EH (cell line): ENCODE results near the gene XG.
"Not testable (repeated sequence)": the region's sequence is repeated elsewhere in the genome, so short reads cannot be mapped to it uniquely, and the experiment has no call there.

Experiments used
- DNase-seq: peaks from one replicate; pipeline ENCODE4 v3.0.0-alpha.2; 2015; ENCODE audit warnings: low read depth

Gene XG

DNA sequence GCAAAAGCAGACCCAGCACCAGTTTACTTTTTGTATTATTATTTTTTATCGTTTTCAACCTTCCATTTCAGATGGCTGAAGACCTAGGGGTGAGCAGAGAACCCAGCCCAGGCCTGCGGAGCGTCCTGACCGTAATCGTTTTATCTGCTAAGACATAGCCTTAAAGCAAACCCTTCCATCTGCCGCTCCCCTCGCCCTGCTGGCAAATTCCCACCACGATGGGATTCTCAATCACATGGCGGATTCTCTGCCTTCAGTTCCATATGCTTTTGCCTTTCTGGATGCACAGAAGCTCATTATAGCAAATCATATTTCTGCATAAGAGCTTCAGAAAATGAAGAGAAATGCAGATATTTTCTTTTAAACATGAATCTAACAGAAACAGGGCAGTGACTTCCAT, 18.6 kb upstream of the XG start:
- no peak for DNase-seq

DNA sequence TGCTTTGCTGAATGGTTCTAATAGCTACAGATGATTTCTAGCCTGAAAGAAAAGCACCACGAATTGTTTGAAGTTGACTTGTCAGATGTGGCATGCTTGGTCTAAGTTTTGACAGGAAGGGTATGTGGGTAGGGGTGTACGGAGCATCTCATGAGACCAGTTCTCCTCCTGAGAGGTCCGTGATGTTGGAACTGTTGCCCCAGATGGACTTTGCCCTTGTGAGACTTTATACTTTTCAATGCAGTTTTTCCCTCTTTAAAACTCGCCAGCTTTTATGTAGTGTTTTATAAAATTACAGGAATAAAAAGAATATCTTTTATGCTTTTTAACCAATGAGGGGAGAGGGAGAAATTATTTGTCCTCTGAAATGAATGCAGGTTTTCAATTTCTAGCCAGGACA, 16.6 kb upstream of the XG start:
- no peak for DNase-seq

DNA sequence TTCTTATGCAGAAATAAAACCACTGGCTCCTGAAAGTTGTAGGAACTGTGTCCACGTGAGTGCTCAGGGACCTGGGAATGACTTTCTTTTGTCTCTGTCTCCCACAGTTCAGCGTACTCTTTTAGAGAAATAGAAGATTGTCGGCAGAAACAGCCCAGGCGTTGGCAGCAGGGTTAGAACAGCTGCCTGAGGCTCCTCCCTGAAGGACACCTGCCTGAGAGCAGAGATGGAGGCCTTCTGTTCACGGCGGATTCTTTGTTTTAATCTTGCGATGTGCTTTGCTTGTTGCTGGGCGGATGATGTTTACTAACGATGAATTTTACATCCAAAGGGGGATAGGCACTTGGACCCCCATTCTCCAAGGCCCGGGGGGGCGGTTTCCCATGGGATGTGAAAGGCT, 11.2 kb upstream of the XG start:
- no peak for DNase-seq

DNA sequence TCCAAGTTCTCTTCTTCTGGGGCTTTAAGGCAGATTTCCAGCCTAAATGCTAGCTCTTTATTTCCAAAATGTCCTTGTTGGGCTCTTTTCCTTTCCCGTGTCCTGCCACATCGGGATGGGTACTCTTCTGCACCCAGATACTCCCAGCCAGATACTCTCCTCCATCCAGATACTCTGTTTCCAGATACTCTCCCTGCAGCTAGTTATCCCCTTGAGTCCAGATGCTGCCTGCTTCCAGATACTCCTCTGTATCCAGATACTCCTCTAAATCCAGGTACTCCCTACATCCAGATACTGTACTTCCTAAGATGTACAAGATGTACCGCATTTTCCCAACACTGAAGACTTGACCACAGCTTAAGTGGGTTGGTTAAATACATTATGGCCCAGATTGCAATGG, 10.5 kb upstream of the XG start:
- DNase-seq = no peak

DNA sequence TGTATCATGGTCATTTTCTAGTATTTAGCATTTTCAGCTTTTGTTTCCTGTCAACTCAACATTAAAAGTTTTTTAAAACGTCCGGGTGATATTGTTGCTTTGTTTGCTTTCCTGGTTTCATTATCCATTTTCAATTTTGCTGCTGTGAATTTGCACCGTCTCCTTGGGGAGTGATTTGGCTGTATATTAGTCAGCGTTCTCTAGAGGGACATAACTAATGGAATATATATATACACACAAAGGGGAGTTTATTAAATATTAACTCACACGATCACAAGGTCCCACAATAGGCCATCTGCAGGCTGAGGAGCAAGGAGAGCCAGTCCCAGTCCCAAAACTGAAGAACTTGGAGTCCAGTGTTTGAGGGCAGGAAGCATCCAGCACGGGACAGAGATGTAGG, 5.6 kb upstream of the XG start:
- not testable (repeated sequence) for DNase-seq

DNA sequence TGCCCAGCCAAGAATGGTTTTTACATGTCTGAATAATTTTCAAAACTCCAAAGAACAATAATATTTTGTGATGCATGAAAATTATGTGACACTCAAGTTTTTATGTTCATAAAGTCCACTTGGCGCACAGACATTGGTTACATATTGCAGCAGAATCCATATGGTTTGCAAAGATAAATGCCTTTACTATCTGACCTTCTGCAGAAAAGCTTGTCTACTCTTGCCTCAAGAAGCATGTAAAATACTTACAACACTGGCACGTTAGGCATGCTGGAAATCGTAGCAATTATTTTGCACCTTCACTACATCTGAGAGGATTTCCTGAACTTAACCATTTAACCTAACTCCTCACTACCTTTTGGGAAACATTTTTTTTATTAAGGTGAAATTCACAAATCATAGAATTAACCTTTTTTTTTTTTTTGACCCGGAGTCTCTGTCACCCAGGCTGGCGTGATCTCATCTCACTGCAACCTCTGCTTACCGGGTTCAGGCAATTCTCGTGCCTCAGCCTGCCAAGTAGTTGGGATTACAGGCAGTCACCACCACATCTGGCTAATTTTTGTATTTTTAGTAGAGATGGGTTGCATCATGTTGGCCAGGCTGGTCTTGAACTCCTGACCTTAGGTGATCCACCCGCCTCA, 3.5 kb upstream of the XG start:
- DNase-seq = no peak

DNA sequence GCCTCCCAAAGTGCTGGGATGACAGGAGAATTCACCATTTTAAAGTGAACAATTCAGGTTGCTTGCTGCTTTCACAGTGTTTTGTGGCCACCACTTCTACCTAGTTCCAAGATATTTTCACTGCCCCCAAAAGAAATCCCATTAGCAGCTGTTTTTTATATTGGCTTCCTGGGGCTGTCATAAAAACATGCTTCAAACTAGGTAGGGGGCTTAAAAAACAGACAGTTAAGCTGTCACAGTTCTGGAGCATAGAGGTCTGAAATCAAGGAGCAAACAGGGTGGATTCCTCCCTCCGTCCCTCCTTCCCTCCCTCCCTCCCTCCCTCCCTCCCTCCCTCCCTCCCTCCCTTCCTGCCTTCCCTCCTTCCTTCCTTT, 3.0 kb upstream of the XG start:
- DNase-seq = no peak

DNA sequence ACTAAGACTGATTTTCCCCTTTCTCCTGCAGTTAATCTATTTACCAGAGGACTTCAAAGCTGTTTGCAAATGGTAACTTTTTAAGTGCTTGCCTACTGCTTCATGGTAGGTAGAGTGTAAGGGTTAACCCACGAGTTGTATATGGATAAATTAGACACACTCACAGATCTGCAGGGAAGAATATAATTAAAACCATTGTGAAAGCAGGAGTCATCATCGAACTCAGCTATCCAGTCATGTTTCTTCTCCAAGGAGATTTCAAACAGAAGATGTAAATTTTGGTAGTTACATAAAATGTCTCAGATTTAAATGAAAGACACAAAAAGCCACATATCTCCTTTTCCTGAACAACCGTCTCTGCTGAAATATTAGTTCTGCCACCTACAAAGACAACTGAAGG, 549 bp upstream of the XG start:
- peak; percentile 39 for DNase-seq

DNA sequence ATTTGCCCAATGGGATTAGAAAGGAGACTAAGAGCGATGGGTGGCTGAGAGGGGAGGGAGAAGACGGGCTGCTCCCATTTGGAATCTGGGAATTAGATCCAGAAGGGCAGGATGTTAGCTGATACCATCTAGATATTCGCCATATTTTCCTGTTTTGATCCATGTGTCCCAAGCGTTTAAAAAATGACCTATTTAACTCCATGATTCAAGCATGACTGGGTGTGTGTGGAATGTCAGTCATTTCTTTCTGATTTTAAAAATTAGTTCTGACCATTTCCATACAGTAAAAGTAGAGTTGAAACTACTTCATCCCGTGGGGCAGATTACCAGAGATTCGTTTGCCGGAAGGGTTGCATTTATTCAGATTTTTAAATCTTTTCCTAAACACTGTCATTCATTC, 601 bp downstream of the XG start:
- peak; percentile 75 for DNase-seq

DNA sequence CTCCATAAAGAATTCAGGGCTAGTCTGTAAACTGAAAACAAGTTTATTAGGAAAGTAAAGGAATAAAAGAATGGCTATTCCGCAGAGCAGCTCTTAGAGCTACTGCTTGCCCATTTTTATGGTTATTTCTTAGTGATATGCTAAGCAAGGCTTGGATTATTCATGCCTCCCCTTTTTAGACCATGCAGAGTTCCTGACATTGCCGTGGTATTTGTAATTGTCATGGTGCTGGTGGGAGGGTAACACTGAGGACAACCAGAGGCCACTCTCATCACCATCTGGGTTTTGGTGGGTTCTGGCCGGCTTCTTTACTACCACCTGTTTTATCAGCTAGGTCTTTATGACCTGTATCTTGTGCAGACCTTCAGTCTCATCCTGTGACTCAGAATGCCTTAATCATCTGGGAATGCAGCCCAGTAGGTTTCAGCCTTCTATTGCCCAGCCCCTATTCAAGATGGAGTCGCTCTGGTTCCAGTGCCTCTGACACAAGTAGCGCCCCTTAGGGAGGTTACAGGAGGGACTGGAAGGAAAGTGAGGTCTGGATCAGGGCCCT, 3.4 kb downstream of the XG start:
- DNase-seq = peak; percentile 29

DNA sequence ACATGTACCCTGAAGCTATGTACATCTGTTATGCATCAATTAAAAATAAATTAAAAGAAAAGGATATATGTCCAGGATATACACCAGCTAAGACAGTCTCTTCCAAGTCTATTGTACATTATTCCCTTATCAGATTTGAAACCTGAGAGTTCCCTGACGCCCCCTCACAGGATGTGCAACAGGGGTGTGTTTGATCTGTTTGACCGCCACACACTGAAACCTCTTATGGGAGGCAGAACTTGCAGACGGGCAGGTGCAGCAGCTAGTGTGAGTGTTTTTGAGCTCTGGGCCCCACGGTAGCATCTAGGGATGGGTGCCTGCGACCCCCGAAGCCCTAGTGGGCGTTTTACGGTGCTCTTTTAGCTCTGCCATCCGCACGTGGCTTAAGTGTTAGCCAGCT, 4.7 kb downstream of the XG start:
- DNase-seq = no peak

DNA sequence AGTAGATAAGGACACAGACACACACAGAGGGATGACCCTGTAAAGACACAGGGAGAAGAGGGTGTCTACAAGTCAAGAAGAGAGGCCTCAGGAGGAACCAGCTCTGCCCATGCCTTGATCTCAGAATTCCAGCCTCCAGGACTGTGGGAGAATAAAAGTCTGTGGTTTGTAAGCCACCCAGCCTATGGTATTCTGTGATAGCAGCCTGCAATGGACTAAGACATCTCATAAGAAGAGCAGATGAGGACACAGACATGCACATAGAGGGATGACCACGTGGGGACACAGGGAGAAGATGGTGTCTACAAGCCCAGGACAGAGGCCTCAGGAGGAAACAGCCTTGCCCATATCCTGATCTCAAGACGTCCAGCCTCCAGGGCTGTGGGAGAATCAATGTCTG, 9.4 kb downstream of the XG start:
- DNase-seq = no peak

DNA sequence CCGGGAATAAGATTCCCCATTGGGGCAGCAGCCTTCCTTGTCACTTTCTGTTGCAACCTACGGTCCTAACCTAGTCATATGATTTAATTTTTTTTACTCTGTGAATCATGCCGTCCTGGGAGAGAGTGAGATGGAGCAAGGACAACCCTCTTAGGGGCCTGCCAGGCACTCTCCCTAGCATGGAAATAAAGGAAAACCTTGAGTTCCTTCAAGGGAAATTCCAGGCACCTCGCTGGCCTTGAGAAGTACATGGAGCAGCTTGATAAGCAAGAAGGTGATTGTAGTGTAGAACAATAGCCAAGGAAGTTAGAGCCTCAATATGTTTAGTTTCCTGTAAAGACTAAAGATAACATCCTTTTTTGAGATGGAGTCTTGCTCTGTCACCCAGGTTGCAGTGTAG, 10.8 kb downstream of the XG start:
- DNase-seq = not testable (repeated sequence)

DNA sequence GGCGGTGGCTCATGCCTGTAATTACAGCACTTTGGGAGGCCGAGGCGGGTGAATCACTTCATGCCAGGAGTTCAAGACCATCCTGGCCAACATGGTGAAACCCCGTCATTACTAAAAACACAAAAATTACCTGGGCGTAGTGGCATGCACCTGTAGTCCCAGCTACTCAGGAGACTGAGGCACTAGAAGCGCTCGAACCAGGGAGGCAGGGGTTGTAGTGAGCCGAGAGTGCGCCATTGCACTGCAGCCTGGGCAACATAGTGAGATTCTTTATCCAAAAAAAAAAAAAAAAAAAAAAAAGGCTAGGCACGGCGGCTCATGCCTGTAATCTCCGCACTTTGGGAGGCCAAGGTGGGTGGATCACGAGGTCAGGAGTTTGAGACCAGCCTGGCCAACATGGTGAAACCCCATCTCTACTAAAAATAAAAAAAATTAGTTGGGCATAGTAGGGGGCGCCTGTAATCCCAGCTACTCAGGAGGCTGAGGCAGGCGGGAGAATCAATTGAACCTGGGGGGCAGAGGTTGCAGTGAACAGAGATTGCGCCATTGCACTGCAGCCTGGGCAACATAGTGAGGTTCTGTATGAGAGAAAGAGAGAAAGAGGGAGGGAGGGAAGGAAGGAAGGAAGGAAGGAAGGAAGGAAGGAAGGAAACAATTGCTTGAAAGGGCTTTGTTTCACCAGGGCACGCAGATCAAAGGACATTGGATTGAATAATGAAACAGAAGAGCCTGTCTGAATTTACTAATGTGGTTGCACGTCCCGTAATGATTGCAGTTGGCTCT, 13.1 kb downstream of the XG start:
- not testable (repeated sequence) for DNase-seq

DNA sequence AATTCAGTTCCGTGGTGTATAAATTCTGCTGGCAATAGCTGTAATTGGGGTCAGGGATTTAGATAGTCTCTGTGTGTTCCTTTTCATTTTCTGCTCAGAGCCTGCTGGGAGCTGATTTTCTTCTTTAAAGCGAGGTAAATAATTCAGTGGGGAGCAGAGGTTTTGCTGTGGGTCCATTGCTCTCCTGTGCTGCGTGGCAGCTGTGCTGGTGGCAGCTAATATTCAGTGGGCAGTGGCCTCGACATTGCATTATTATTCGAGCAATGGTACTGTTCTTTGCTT, 13.7 kb downstream of the XG start:
- no peak for DNase-seq

DNA sequence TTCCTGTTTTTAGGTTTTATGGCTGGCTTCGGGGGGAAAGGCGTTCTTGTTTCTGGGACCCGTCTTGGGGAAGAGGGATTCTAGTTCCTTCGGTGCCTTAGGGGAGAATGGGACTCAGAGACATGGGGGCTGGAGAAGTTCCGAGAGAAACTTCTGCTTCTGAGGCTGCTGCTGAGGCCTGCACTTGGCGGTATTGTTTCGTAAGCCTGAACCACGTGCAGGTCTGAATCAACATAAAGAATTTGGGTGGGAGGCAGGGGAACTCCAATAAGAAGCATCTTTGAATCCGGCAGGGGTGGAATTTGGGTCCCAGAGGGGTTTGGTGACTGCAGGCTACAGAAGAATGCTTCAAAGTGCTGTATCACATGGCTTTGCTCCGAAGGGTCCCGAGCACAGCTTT, 15.1 kb downstream of the XG start:
- DNase-seq = no peak

DNA sequence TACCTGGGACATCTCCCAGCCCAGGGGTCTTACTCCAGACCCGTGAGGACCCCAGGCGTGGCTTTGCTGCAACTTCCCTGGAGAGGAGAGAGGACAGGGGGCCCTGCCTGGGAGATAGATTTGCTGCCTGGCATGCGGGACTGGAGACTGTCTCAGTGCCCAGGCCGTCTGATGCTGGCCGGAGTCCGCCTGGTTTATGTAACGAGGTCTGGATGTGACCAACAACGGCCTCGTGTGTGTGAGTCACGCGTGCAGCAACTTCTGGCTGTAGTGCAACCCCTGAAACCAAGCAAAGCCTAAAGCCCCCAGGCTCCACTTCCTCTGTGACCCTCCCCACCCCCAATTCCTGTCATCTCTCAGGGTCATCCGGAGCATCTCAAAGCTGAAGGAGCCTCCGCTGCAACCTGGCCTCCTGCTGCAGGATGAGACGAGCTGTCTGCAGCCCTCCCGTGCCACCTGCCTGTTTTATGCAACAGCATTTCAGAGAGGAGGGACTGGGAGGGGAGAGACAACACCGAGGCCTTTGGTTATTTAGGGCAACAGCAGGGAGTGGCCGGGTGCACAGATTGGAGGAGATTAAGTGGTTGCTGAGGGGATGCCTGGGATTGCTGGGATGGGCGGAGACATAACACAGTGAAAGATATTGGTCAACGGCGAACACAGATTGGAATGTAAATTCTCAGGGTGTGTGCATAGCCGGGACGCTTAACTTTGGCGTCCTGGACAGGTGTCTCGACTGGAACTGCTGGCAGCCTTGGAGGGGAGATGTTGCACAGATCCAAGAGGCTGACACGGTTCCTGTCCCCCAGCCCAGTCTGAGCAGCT, 16.0 kb downstream of the XG start:
- DNase-seq = peak; percentile 59

DNA sequence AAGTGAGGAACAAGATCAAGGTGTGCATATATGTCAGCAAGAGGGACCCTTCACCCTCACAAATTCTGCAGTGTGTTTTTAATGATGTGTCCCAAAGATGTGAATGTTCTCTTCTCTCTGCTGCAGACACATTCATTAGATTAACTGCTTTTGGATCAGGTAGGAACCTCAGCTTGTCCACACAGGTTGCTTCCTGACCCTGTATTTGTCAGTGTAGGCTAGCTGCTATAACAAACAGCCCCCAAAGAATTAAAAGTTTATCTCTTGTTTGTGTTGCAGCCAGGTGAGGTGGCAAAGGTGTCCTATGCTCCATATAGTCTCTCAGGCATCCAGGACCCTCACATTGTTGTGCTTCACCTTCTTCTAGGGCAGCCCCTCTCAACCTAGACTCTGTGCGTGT, 17.8 kb downstream of the XG start:
- DNase-seq = no peak

DNA sequence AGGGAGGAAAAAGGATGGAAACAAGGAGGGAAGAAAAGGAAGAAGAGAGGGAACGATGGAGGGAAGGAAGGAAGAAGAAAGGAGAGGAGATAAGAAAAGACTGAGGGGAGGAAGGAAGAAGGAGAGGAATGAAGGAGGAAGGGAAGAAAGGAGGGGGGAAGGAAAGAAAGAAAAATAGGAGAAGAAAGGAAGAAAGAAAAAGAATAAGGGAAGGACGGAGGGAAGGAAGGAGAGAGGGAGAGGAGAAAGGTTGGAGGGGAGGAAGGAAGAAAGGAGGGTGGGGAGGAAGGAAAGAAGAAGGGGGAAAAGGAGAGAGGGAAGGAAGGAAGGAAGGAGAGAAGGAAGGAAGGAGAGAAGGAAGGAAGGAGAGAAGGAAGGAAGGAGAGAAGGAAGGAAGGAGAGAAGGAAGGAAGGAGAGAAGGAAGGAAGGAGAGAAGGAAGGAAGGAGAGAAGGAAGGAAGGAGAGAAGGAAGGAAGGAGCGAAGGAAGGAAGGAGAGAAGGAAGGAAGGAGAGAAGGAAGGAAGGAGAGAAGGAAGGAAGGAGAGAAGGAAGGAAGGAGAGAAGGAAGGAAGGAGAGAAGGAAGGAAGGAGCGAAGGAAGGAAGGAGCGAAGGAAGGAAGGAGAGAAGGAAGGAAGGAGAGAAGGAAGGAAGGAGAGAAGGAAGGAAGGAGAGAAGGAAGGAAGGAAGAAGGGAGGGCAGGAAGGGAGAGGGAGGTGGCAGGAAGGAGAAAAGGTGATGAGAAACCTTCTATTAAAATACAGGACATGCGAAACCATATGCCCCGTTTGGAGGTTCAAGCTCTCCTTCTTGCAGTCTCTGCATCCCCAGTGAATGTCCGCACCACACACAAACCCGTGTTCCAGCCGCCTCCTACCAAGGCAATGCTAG, 21.6 kb downstream of the XG start:
- DNase-seq = not testable (repeated sequence)

DNA sequence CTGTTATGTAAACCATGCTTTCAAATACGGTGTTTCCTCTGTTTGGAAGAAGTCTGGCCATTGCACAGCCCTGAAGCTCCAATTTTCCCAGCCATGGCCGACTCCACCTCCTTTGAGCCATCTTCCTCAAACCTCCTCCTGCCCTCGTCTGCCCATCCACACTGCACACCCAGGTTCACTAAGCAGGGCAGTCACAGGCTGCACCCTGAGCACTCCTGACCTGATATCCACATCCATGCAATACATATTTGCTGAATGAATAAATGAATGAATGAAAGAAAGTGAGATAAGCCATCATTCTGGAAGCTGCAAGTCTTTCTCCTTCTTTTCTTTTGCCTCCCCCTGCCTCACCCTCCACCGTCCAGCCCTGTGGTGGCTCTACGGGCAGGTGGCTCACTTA, 22.2 kb downstream of the XG start:
- no peak for DNase-seq

DNA sequence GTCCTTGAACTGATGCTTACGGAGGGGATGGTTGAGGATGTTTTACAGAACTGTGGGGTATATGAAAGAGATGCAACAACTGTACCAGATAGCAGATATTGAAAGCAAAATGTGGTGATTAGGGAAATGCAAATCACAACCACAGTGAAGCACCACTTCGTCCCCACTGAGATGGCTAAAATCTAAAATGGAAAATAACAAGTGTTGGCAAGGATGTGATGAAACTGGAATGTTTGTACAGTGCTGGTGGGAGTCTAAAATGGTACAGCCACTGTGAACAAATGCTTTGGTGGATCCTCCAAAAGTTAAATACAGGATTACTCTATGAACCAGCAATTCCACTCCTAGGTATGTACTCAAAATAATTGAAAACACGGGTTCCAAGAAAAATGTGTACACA, 22.9 kb downstream of the XG start:
- DNase-seq = no peak
